HCT116 (cell line): Measurements from ENCODE around the gene FURIN.
A peak's percentile ranks its signal among the peaks of the same experiment; 100 is the strongest.

Experiments used
- CTCF ChIP-seq, 3 experiments: fragments of 200-600 bp in 1 of 3; sonication (generic) in 1 of 3; IDR thresholded peaks in 2 of 3; conservative IDR thresholded peaks in 1 of 3; 2 replicates each; pipeline ENCODE4 v1.5.1; 2012 to 2017; ENCODE audit warnings: low read depth in 2 of 3, low read length in 2 of 3, antibody characterized with exemption in 1 of 3, borderline replicate concordance in 1 of 3, control low read depth in 1 of 3, mild to moderate bottlenecking in 1 of 3, mixed read lengths in 1 of 3, mixed run types in 1 of 3, moderate library complexity in 1 of 3; ENCODE audit not compliant: insufficient read depth in 1 of 3
- EZH2 ChIP-seq: fragments of 200-600 bp; sonication (generic); IDR thresholded peaks from 2 replicates; pipeline ENCODE4 v1.6.1; 2017; ENCODE audit warnings: antibody characterized with exemption, mixed run types
- MAX ChIP-seq: IDR thresholded peaks from 2 replicates; pipeline ENCODE4 v1.6.1; 2012
- POLR2AphosphoS5 ChIP-seq: IDR thresholded peaks from 2 replicates; pipeline ENCODE4 v1.6.1; 2011; ENCODE audit warnings: mild to moderate bottlenecking, low read depth, low read length, moderate library complexity
- RAD21 ChIP-seq: IDR thresholded peaks from 2 replicates; pipeline ENCODE4 v1.6.1; 2012; ENCODE audit warnings: low read depth, mild to moderate bottlenecking
- YY1 ChIP-seq: IDR thresholded peaks from 2 replicates; pipeline ENCODE4 v1.6.1; 2011; ENCODE audit warnings: low read length, low read depth, moderate library complexity, mild to moderate bottlenecking; ENCODE audit not compliant: insufficient replicate concordance; ENCODE audit errors: extremely low read depth
- ZFX ChIP-seq: fragments of 450-650 bp; IDR thresholded peaks from 2 replicates; pipeline ENCODE4 v1.6.1; 2017

- TF ChIP-seq EZH2 (no peak), ZFX (no peak), RAD21 (no peak), CTCF (IDR thresholded peaks at IDR 0.05 in 2 of 3, conservative IDR thresholded peaks at IDR 0.05 in 1 of 3; ENCODE audit: borderline replicate concordance in 1 of 3, insufficient read depth in 1 of 3, low read depth in 2 of 3, low read length in 2 of 3) (no peak), MAX (no peak), POLR2AphosphoS5 (peak; percentile 77), YY1 (peak; percentile 73)
These were observed 1.4 kb downstream of the FURIN start for GRCh38 chr15:90869601-90870353.
